Measurements from ENCODE around the gene KLC1. TPM values are rescaled to one million over a fixed set of nuclear protein-coding genes. Genes with fewer than 3 reads are reported as not detected.

The KLC1 gene
- total RNA-seq, 1 experiment from 2014 or later: 306 TPM

DNA sequence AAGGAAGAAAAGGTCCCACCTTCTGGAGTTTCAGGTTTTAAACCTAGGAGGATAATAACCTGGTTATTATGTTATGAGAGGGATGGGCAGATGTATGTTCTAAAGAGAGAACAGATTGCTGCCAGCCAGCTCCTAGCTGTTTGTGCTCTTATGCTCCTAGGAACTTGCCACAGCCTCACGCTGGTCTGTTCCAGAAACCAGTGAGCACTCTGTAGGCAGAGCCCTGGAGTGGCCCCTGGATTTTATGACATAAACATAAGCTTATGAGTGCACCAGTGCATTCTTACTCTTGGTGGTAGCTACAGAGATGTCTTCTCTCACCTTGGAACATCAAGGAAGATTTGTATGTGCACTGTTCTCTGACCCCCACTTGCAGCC is 27.7 kb downstream of the KLC1 start:
- ATAC-seq: no peak
- no peaks in the 10 kb centered on the region; the same call in 1 of the 2 replicates for H3K4me1 ChIP-seq (ENCODE audit: insufficient read depth, low read length)
- no TSS peak for BruUV-seq (replicated peaks)
- DNase-seq: no peak
- H3K4me2 ChIP-seq (ENCODE audit: low read length): no peak overlapping the region
- H3K9ac ChIP-seq (ENCODE audit: low read length): no peak overlapping the region
- no peak overlapping the region for H3K27ac ChIP-seq (ENCODE audit: low read length)
- intact Hi-C loops (cut with micrococcal nuclease): no loop called here
- no peak overlapping the region for H3K4me3 ChIP-seq (ENCODE audit: low read length)
- no peaks in the 10 kb centered on the region for H3K9me3 ChIP-seq (ENCODE audit: low read length)
- ChIA-PET POLR2A (ENCODE audit: unreplicated experiment) (interaction anchor here (0.6 kb wide), 1 partner anchor 141 kb away, joined by 8 read pairs; no protein-coding TSS in a partner anchor), CTCF (no interaction called here)
- H3K27me3 ChIP-seq (ENCODE audit: low read length): no peaks in the 10 kb centered on the region
- no peaks in the 10 kb centered on the region for H3K9me2 ChIP-seq (replicated peaks; ENCODE audit: low read length)
- peaks cover 64% of the 10 kb centered on the region for H3K36me3 ChIP-seq (ENCODE audit: low read depth, low read length)
- no peaks in the 10 kb centered on the region for H3F3A ChIP-seq (ENCODE audit: low read length, unreplicated experiment)
- TF ChIP-seq, protein P1, sequence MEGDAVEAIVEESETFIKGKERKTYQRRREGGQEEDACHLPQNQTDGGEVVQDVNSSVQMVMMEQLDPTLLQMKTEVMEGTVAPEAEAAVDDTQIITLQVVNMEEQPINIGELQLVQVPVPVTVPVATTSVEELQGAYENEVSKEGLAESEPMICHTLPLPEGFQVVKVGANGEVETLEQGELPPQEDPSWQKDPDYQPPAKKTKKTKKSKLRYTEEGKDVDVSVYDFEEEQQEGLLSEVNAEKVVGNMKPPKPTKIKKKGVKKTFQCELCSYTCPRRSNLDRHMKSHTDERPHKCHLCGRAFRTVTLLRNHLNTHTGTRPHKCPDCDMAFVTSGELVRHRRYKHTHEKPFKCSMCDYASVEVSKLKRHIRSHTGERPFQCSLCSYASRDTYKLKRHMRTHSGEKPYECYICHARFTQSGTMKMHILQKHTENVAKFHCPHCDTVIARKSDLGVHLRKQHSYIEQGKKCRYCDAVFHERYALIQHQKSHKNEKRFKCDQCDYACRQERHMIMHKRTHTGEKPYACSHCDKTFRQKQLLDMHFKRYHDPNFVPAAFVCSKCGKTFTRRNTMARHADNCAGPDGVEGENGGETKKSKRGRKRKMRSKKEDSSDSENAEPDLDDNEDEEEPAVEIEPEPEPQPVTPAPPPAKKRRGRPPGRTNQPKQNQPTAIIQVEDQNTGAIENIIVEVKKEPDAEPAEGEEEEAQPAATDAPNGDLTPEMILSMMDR (conservative IDR thresholded peaks at IDR 0.05; ENCODE audit: low read depth, low read length): no peak
- TF ChIP-seq EZH2phosphoT487 (IDR thresholded peaks at IDR 0.05; ENCODE audit: borderline replicate concordance, low read length) (no peak), EZH2 (IDR thresholded peaks at IDR 0.05; ENCODE audit: low read length, unreplicated experiment) (no peak)
- H2AFZ ChIP-seq (ENCODE audit: low read length): no peak overlapping the region
- H4K20me1 ChIP-seq (ENCODE audit: low read length): peaks cover 24% of the 10 kb centered on the region
- H3K79me2 ChIP-seq (ENCODE audit: low read length): peaks cover 62% of the 10 kb centered on the region

DNA sequence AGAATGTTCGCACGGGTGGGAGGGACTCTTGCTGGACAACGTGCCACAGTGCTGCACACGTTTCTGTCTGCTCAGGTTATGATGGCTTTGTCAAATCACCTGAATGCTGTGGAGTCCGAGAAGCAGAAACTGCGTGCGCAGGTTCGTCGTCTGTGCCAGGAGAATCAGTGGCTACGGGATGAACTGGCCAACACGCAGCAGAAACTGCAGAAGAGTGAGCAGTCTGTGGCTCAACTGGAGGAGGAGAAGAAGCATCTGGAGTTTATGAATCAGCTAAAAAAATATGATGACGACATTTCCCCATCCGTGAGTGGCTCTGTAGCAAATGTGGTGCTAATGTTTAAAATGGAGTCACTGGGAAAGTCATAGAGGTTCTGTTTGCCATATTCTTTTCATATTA is 28.5 kb downstream of the KLC1 start:
- Histone ChIP-seq H3F3A (ENCODE audit: low read length, unreplicated experiment) (no peaks in the 10 kb centered on the region), H3K4me1 (ENCODE audit: insufficient read depth, low read length) (no peaks in the 10 kb centered on the region; the same call in 1 of the 2 replicates), H3K79me2 (ENCODE audit: low read length) (peaks cover 57% of the 10 kb centered on the region), H3K36me3 (ENCODE audit: low read depth, low read length) (peaks cover 65% of the 10 kb centered on the region), H2AFZ (ENCODE audit: low read length) (no peak overlapping the region), H3K4me2 (ENCODE audit: low read length) (no peak overlapping the region), H3K9ac (ENCODE audit: low read length) (no peak overlapping the region), H3K9me2 (replicated peaks; ENCODE audit: low read length) (no peaks in the 10 kb centered on the region), H3K4me3 (ENCODE audit: low read length) (no peak overlapping the region), H3K27me3 (ENCODE audit: low read length) (no peaks in the 10 kb centered on the region), H3K27ac (ENCODE audit: low read length) (no peak overlapping the region), H3K9me3 (ENCODE audit: low read length) (no peaks in the 10 kb centered on the region), H4K20me1 (ENCODE audit: low read length) (peaks cover 16% of the 10 kb centered on the region; the same call in 1 of the 2 replicates)
- DNase-seq: no peak
- POLR2A ChIA-PET (ENCODE audit: unreplicated experiment): interaction anchor here (0.6 kb wide), 1 partner anchor 119 kb away, joined by 3 read pairs; no protein-coding TSS in a partner anchor
- TF ChIP-seq, protein P1 (conservative IDR thresholded peaks at IDR 0.05; ENCODE audit: low read depth, low read length): no peak
- TF ChIP-seq EZH2phosphoT487 (IDR thresholded peaks at IDR 0.05; ENCODE audit: borderline replicate concordance, low read length): no peak
- TF ChIP-seq EZH2 (IDR thresholded peaks at IDR 0.05; ENCODE audit: low read length, unreplicated experiment): no peak
- CTCF ChIA-PET: no interaction called here
- BruUV-seq (replicated peaks): no TSS peak
- no peak for ATAC-seq
- intact Hi-C loops (cut with micrococcal nuclease): no loop called here

DNA sequence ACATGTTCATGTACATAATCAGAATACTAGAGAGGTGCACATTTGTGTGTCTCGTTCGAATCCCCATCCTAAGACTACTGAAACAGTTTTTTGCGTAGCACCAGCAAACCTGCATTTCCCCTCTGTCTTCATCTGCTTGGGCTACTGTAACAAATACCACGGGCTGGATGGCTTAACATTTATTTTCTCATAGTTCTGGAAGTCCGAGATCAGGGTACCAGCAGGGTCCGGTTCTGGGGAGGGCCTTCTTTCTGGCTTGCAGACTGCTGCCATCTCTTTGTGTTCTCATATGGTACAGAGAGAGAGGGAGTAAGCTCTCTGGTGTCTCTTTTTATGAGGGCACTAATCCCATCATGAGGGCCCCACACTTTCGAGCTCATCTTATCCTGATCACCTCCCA is 30.6 kb downstream of the KLC1 start:
- Histone ChIP-seq H3K4me2 (ENCODE audit: low read length) (no peak overlapping the region), H4K20me1 (ENCODE audit: low read length) (peaks cover 11% of the 10 kb centered on the region; the same call in 1 of the 2 replicates), H3K27ac (ENCODE audit: low read length) (no peak overlapping the region), H3K4me3 (ENCODE audit: low read length) (no peak overlapping the region), H3K9me3 (ENCODE audit: low read length) (no peaks in the 10 kb centered on the region), H3K36me3 (ENCODE audit: low read depth, low read length) (peaks cover 65% of the 10 kb centered on the region), H2AFZ (ENCODE audit: low read length) (no peak overlapping the region), H3K79me2 (ENCODE audit: low read length) (peaks cover 48% of the 10 kb centered on the region), H3K9me2 (replicated peaks; ENCODE audit: low read length) (no peaks in the 10 kb centered on the region), H3K9ac (ENCODE audit: low read length) (no peak overlapping the region), H3K4me1 (ENCODE audit: insufficient read depth, low read length) (no peaks in the 10 kb centered on the region; the same call in 1 of the 2 replicates), H3K27me3 (ENCODE audit: low read length) (no peaks in the 10 kb centered on the region), H3F3A (ENCODE audit: low read length, unreplicated experiment) (no peaks in the 10 kb centered on the region)
- DNase-seq: no peak
- no peak for ATAC-seq
- BruUV-seq (replicated peaks): TSS peak; percentile 6
- TF ChIP-seq, protein P1 (conservative IDR thresholded peaks at IDR 0.05; ENCODE audit: low read depth, low read length): no peak
- TF ChIP-seq EZH2 (IDR thresholded peaks at IDR 0.05; ENCODE audit: low read length, unreplicated experiment) (no peak), EZH2phosphoT487 (IDR thresholded peaks at IDR 0.05; ENCODE audit: borderline replicate concordance, low read length) (no peak)
- intact Hi-C loops (cut with micrococcal nuclease): no loop called here
- ChIA-PET CTCF (no interaction called here), POLR2A (ENCODE audit: unreplicated experiment) (no interaction called here)

Measured in PC-3 (cell line).